GM12878 (cell line): ENCODE results near the gene HRC. TPM values are rescaled to one million over a fixed set of nuclear protein-coding genes. Genes with fewer than 3 reads are reported as not detected.

Experiments used
- ATAC-seq: fragments of 200-7000 bp; cut with Tn5 transposase; 3 replicates; pipeline ENCODE4 v1.9.1; 2020; ENCODE audit warnings: mild to moderate bottlenecking, moderate library complexity
- BruUV-seq: library from RNA; stranded (reverse); fragments of 400-500 nt; replicated peaks from 2 replicates; lab custom pipeline; 2021; lab: Mats Ljungman, UMichigan
- CTCF ChIA-PET: fragments of 300-600 bp; sonication (Branson Sonifier 250); formaldehyde crosslinking; extraction: SDS; loops from one replicate; lab custom pipeline; 2021; ENCODE audit warnings: inconsistent platforms; lab: Yijun Ruan, JAX
- POLR2A ChIA-PET: fragments of 350-600 bp; formaldehyde crosslinking; extraction: SDS; loops from one replicate; lab custom pipeline; 2021; ENCODE audit warnings: inconsistent platforms; lab: Charles Lee
- RAD21 ChIA-PET: fragments of 300-600 bp; sonication (Branson Sonifier 250); formaldehyde crosslinking; loops from one replicate; lab custom pipeline; 2023; ENCODE audit warnings: antibody characterized with exemption; ENCODE audit not compliant: unreplicated experiment; lab: Charles Lee
- SMC1A ChIA-PET: fragments of 300-600 bp; sonication (Branson Sonifier 250); formaldehyde crosslinking; loops from one replicate; lab custom pipeline; 2023; ENCODE audit not compliant: unreplicated experiment, uncharacterized antibody; lab: Charles Lee
- DNase-seq: peaks from one replicate; pipeline ENCODE4 v3.0.0-alpha.2; 2011; ENCODE audit warnings: low read depth, low spot score
- FAIRE-seq: peaks from 3 replicates; lab custom pipeline; 2011; peaks lifted over from hg19 to GRCh38; lab: Jason Lieb, UNC
- H2AFZ ChIP-seq: 2 replicates; pipeline ENCODE4 v1.6.0; 2011; ENCODE audit warnings: low read depth, low read length, control low read depth; ENCODE audit not compliant: control insufficient read depth
- H3K27ac ChIP-seq: 2 replicates; pipeline ENCODE4 v1.5.1; 2011; ENCODE audit warnings: control low read depth; ENCODE audit not compliant: control insufficient read depth, insufficient read depth
- H3K27me3 ChIP-seq, 2 experiments: replicated peaks in 1 of 2; 2 replicates each; pipeline versions ENCODE4 v1.6.0 to v1.6.1; 2011; ENCODE audit warnings: low read length in 1 of 2; ENCODE audit not compliant: control insufficient read depth in 2 of 2, insufficient read depth in 2 of 2
- H3K36me3 ChIP-seq, 2 experiments: 2 replicates each; pipeline ENCODE4 v1.5.1; 2011; ENCODE audit warnings: low read length in 1 of 2; ENCODE audit not compliant: control insufficient read depth in 2 of 2, insufficient read depth in 2 of 2
- H3K4me1 ChIP-seq: 2 replicates; pipeline ENCODE4 v1.6.1; 2011; ENCODE audit warnings: mild to moderate bottlenecking, low read length, moderate library complexity, mixed read lengths; ENCODE audit not compliant: control insufficient read depth, insufficient read depth
- H3K4me2 ChIP-seq: 2 replicates; pipeline ENCODE4 v1.6.0; 2011; ENCODE audit warnings: control low read depth; ENCODE audit not compliant: control insufficient read depth, insufficient read depth
- H3K4me3 ChIP-seq: fragments of 200-600 bp; sonication (generic); 2 replicates; pipeline ENCODE4 v1.5.1; 2016
- H3K79me2 ChIP-seq: 2 replicates; pipeline ENCODE4 v1.6.0; 2011; ENCODE audit warnings: low read length; ENCODE audit not compliant: control insufficient read depth, insufficient read depth
- H3K9ac ChIP-seq: 2 replicates; pipeline ENCODE4 v1.8.0; 2011; ENCODE audit warnings: low read length, control low read depth, mixed read lengths; ENCODE audit not compliant: control insufficient read depth, insufficient read depth
- H3K9me3 ChIP-seq: replicated peaks from 3 replicates; pipeline ENCODE4 v1.5.1; 2011; ENCODE audit warnings: mild to moderate bottlenecking, low read length; ENCODE audit not compliant: control insufficient read depth, insufficient read depth
- H4K20me1 ChIP-seq: 2 replicates; pipeline ENCODE4 v1.6.0; 2011; ENCODE audit not compliant: control insufficient read depth, insufficient read depth
- FOXK2 ChIP-seq: fragments of 450-650 bp; IDR thresholded peaks from 2 replicates; pipeline ENCODE4 v1.6.1; 2017; ENCODE audit warnings: mild to moderate bottlenecking, moderate library complexity
- MYC ChIP-seq: IDR thresholded peaks from 2 replicates; pipeline ENCODE4 v1.6.1; 2011; ENCODE audit warnings: mild to moderate bottlenecking, low read length, moderate library complexity, inconsistent platforms; ENCODE audit not compliant: insufficient read depth, insufficient replicate concordance, insufficient read length, severe bottlenecking
- PML ChIP-seq: IDR thresholded peaks from 2 replicates; pipeline ENCODE4 v1.6.1; 2012; ENCODE audit warnings: low read length, inconsistent platforms
- RUNX3 ChIP-seq: IDR thresholded peaks from 2 replicates; pipeline ENCODE4 v1.6.1; 2012; ENCODE audit warnings: low read length, inconsistent platforms
- SP1 ChIP-seq: IDR thresholded peaks from one replicate; pipeline ENCODE4 v1.6.1; 2011; ENCODE audit warnings: low read depth, low read length
- TAF1 ChIP-seq: IDR thresholded peaks from 2 replicates; pipeline ENCODE4 v1.6.1; 2011; ENCODE audit warnings: mild to moderate bottlenecking, low read depth, low read length, borderline replicate concordance
- WGBS: methylation state at CpG from one replicate; pipeline ENCODE4 v1.1.6; 2016; ENCODE audit warnings: low lambda C conversion rate; ENCODE audit not compliant: insufficient replicate concordance, insufficient coverage; ENCODE audit errors: missing lambda C conversion rate; 5-methylcytosine and 5-hydroxymethylcytosine counted together
- in situ Hi-C: fragments of 300-500 bp; cut with MboI; formaldehyde crosslinking; loops from 9 replicates; pipeline ENCODE4 v1.14.3; 2018; ENCODE audit warnings: mixed read lengths
- intact Hi-C: fragments of 100-400 bp; cut with micrococcal nuclease; formaldehyde crosslinking; loops from one replicate; pipeline ENCODE4 v1.14.2; 2022; ENCODE audit not compliant: unreplicated experiment
- polyA plus RNA-seq, 11 experiments: library from polyadenylated mRNA; depleted of rRNA in 4 of 11; unstranded in 6 of 11; stranded (reverse) in 5 of 11; fragments of >200 nt; fragmentation: Nextera tagmentation in 4 of 11; fragmentation: Illumina TruSeq in 1 of 11; extraction: Ambion mirVana in 4 of 11; extraction: Trizol in 1 of 11; gene quantifications; 1 replicate in 1 of 11; 2 replicates in 10 of 11; pipeline versions ENCODE4 v1.2.1 to v1.2.3, GENCODE V29; 2011 to 2016; ENCODE audit warnings: inconsistent platforms in 2 of 11, missing spikeins in 2 of 11, low read depth in 1 of 11
- total RNA-seq, 4 experiments: library from RNA; depleted of rRNA in 3 of 4; stranded (reverse); fragments of >200 nt in 3 of 4; fragmentation: Illumina TruSeq in 1 of 4; extraction: Trizol in 1 of 4; gene quantifications; 2 replicates each; pipeline versions ENCODE4 v1.2.1 to v1.2.3, GENCODE V29; 2013 to 2021
- TF ChIP-seq, protein P1 (sequence below): IDR thresholded peaks from 2 replicates; pipeline ENCODE4 v1.6.1; 2012; ENCODE audit warnings: low read length, inconsistent platforms

Gene HRC
- total and polyA plus RNA-seq, 10 of the 15 experiments (the other 5 are each of a cell fraction or from before 2014, with no cell fraction given), result 0.10 TPM; not detected in 9

DNA sequence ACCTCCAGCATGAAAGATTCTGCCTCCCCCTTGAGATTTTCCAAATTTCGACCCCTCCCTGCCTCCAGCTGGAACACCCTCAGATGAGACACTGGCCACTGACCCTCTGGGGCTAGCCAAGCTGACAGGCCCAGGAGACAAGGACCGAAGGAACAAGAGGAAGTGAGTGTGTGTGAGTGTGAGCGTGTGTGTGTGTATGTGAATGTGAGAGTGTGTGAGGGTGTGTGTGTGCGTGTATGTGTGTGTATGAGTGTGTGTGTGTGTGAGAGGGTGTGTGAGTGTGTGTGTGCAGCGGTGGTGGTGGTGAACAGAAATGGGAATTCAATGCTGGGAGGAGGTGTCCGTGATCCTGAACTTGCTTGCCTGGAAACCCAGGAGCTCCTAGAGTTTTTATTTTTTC, 13.8 kb downstream of the HRC start:
- no TSS peak for BruUV-seq
- TF ChIP-seq RUNX3, result no peak
- no peak for TF ChIP-seq PML
- TF ChIP-seq TAF1, result no peak
- TF ChIP-seq MYC, result no peak
- TF ChIP-seq, protein P1, sequence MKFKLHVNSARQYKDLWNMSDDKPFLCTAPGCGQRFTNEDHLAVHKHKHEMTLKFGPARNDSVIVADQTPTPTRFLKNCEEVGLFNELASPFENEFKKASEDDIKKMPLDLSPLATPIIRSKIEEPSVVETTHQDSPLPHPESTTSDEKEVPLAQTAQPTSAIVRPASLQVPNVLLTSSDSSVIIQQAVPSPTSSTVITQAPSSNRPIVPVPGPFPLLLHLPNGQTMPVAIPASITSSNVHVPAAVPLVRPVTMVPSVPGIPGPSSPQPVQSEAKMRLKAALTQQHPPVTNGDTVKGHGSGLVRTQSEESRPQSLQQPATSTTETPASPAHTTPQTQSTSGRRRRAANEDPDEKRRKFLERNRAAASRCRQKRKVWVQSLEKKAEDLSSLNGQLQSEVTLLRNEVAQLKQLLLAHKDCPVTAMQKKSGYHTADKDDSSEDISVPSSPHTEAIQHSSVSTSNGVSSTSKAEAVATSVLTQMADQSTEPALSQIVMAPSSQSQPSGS, result no peak
- no peak for TF ChIP-seq SP1
- no peak for TF ChIP-seq FOXK2
- intact Hi-C loops, result no loop called here

More for the DNA sequence above, 13.8 kb downstream of the HRC start:
- Histone ChIP-seq H3K9ac (no peak overlapping the region), H4K20me1 (no peaks in the 10 kb centered on the region), H3K9me3 (no peaks in the 10 kb centered on the region), H3K4me3 (no peak overlapping the region), H3K27ac (no peak overlapping the region), H3K79me2 (no peaks in the 10 kb centered on the region), H3K4me1 (no peaks in the 10 kb centered on the region; the same call in 1 of the 2 replicates), H3K27me3 (no peaks in the 10 kb centered on the region; a peak in 1 of 4 replicates), H3K36me3 (no peaks in the 10 kb centered on the region), H2AFZ (no peak overlapping the region), H3K4me2 (no peak overlapping the region)
- DNase-seq (no peak), FAIRE-seq (no peak), ATAC-seq (no peak)
- SMC1A ChIA-PET, result no interaction called here
- RAD21 ChIA-PET, result no interaction called here
- POLR2A ChIA-PET, result no interaction called here
- CTCF ChIA-PET, result interaction anchor here (0.7 to 0.9 kb wide), 2 partner anchors 35 to 84 kb away, joined by 3 read pairs; no protein-coding TSS in a partner anchor
- in situ Hi-C loops, result no loop called here
- 23% methylated on average over 6 of the region's 6 CpGs for WGBS
